MM.1S (cell line): ENCODE results near the gene P2RX3.

ENCODE experiments used
- DNase-seq: peaks from one replicate; pipeline ENCODE4 v3.0.0-alpha.2; 2015
- H2AFZ ChIP-seq: fragments of 300-600 bp; sonication (generic); 2 replicates; pipeline ENCODE4 v1.6.0; 2016; ENCODE audit warnings: antibody characterized with exemption, low read length
- H3F3A ChIP-seq: fragments of 300-600 bp; sonication (generic); 2 replicates; pipeline ENCODE4 v1.6.1; 2016; ENCODE audit warnings: mild to moderate bottlenecking, antibody characterized with exemption, low read length, moderate library complexity, mixed read lengths; ENCODE audit not compliant: insufficient read depth
- H3K27ac ChIP-seq: fragments of 300-600 bp; sonication (generic); 2 replicates; pipeline ENCODE4 v1.5.1; 2016; ENCODE audit warnings: mild to moderate bottlenecking, low read length
- H3K27me3 ChIP-seq: fragments of 300-600 bp; sonication (generic); replicated peaks from 2 replicates; pipeline ENCODE4 v1.6.0; 2016; ENCODE audit warnings: low read length; ENCODE audit not compliant: insufficient read depth
- H3K36me3 ChIP-seq: fragments of 300-600 bp; sonication (generic); replicated peaks from 2 replicates; pipeline ENCODE4 v1.6.1; 2016; ENCODE audit warnings: mild to moderate bottlenecking, low read length, mixed read lengths; ENCODE audit not compliant: insufficient read depth
- H3K4me1 ChIP-seq: fragments of 300-600 bp; sonication (generic); 2 replicates; pipeline ENCODE4 v1.6.1; 2016; ENCODE audit warnings: low read length, mixed read lengths
- H3K4me2 ChIP-seq: fragments of 300-600 bp; sonication (generic); 2 replicates; pipeline ENCODE4 v1.6.0; 2016; ENCODE audit warnings: low read depth, low read length
- H3K4me3 ChIP-seq: fragments of 300-600 bp; sonication (generic); 2 replicates; pipeline ENCODE4 v1.5.1; 2016; ENCODE audit warnings: low read length, mixed read lengths
- H3K79me2 ChIP-seq: fragments of 300-600 bp; sonication (generic); 2 replicates; pipeline ENCODE4 v1.6.1; 2016; ENCODE audit warnings: mixed run types, low read length, mixed read lengths
- H3K9ac ChIP-seq: fragments of 300-600 bp; sonication (generic); 2 replicates; pipeline ENCODE4 v1.6.1; 2016; ENCODE audit warnings: low read length, mixed read lengths
- H3K9me2 ChIP-seq: fragments of 300-600 bp; sonication (generic); replicated peaks from 2 replicates; pipeline ENCODE4 v1.6.1; 2016; ENCODE audit warnings: mild to moderate bottlenecking, low read length, mixed read lengths; ENCODE audit not compliant: insufficient read depth
- H3K9me3 ChIP-seq: fragments of 300-600 bp; sonication (generic); replicated peaks from 2 replicates; pipeline ENCODE4 v1.6.1; 2016; ENCODE audit warnings: mild to moderate bottlenecking, low read length, mixed read lengths; ENCODE audit not compliant: insufficient read depth
- H4K20me1 ChIP-seq: fragments of 300-600 bp; sonication (generic); 2 replicates; pipeline ENCODE4 v1.6.1; 2016; ENCODE audit warnings: mild to moderate bottlenecking, low read length, moderate library complexity, mixed read lengths; ENCODE audit not compliant: insufficient read depth
- EZH2 ChIP-seq: fragments of 300-600 bp; sonication (generic); optimal IDR thresholded peaks from 2 replicates; pipeline ENCODE3; 2017; ENCODE audit warnings: low read depth, mild to moderate bottlenecking, antibody characterized with exemption, low read length, mixed read lengths
- EZH2phosphoT487 ChIP-seq: fragments of 300-600 bp; sonication (generic); IDR thresholded peaks from 2 replicates; pipeline ENCODE4 v1.6.1; 2018; ENCODE audit warnings: antibody characterized with exemption, low read length
- TF ChIP-seq, protein P1 (sequence below): fragments of 300-600 bp; sonication (generic); IDR thresholded peaks from 2 replicates; pipeline ENCODE4 v1.5.1; 2016; ENCODE audit warnings: antibody characterized with exemption, low read length, mixed read lengths

P2RX3 gene

DNA sequence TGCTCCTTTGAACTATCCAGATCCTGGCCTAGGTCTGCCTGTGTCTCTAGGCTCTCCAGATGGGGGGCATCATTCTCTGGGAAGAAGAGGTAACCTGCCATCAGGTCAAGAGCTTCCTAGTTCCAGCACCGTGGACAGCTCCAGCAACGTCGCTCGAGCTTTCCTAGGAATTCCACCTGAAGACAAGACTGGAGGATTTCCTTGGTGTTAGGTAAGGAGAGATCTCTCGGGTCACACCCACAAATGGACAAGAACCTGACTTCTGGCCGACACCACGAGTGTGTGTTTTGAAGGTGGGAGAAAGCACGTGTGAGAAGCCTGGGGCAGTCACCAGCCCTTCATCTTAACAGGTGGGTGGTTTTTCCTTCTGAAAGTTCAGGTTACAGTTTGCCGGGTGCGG lies 41.6 kb downstream of the P2RX3 start:
- no peaks in the 10 kb centered on the region for H3K4me1 ChIP-seq
- no peaks in the 10 kb centered on the region for H3F3A ChIP-seq
- no peak overlapping the region for H3K4me3 ChIP-seq
- no peaks in the 10 kb centered on the region for H3K36me3 ChIP-seq
- no peaks in the 10 kb centered on the region for H3K9me3 ChIP-seq
- no peaks in the 10 kb centered on the region for H3K9me2 ChIP-seq
- TF ChIP-seq EZH2 (no peak), EZH2phosphoT487 (no peak)
- no peaks in the 10 kb centered on the region for H3K79me2 ChIP-seq
- no peaks in the 10 kb centered on the region for H4K20me1 ChIP-seq
- H3K9ac ChIP-seq: no peak overlapping the region
- DNase-seq: peak; percentile 11
- no peak overlapping the region for H2AFZ ChIP-seq
- peaks cover 11% of the 10 kb centered on the region; the same call in 1 of the 2 replicates for H3K27me3 ChIP-seq
- no peak overlapping the region for H3K4me2 ChIP-seq
- H3K27ac ChIP-seq: no peak overlapping the region

DNA sequence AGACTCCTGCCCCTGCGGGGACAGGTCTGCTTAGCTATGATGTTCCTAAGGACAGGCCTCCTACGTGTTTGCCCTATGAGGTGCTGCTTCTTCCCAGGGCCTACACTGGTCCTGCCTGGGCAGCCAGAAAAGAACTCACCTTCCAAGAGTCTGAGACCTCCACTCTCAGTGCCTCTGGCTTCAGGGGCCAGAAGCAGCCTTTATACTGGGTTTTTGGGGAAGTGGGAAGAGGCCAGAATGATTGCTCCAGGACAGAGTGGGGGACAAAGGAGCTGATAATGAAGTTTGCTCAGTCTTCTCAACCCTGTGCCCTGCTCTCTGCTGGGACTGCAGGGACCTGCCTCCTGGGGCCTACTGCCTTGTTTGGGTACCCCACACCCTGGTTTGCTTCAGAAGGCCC lies 42.8 kb downstream of the P2RX3 start, which contains the start of gene PRG3:
Gene PRG3 (minus strand): TSS at position 176 of the 400 bp plus-strand sequence. CDS start 442 bp downstream, outside the sequence.
- no peak within 1 kb of the TSS for H3K4me2 ChIP-seq
- no peaks in the 10 kb centered on the region for H3K36me3 ChIP-seq
- no peak within 1 kb of the TSS for H3K27ac ChIP-seq
- no peak within 1 kb of the TSS for H3K4me3 ChIP-seq
- no peak within 1 kb of the TSS for H2AFZ ChIP-seq
- no peak within 1 kb of the TSS for H3K9ac ChIP-seq
- no peaks in the 10 kb centered on the region for H3K79me2 ChIP-seq
- H3F3A ChIP-seq: no peaks in the 10 kb centered on the region
- no peaks in the 10 kb centered on the region for H3K4me1 ChIP-seq
- TF ChIP-seq EZH2phosphoT487 (no peak), EZH2 (no peak)
- TF ChIP-seq, protein P1, sequence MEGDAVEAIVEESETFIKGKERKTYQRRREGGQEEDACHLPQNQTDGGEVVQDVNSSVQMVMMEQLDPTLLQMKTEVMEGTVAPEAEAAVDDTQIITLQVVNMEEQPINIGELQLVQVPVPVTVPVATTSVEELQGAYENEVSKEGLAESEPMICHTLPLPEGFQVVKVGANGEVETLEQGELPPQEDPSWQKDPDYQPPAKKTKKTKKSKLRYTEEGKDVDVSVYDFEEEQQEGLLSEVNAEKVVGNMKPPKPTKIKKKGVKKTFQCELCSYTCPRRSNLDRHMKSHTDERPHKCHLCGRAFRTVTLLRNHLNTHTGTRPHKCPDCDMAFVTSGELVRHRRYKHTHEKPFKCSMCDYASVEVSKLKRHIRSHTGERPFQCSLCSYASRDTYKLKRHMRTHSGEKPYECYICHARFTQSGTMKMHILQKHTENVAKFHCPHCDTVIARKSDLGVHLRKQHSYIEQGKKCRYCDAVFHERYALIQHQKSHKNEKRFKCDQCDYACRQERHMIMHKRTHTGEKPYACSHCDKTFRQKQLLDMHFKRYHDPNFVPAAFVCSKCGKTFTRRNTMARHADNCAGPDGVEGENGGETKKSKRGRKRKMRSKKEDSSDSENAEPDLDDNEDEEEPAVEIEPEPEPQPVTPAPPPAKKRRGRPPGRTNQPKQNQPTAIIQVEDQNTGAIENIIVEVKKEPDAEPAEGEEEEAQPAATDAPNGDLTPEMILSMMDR: no peak
- peaks cover 11% of the 10 kb centered on the region; the same call in 1 of the 2 replicates for H3K27me3 ChIP-seq
- no peaks in the 10 kb centered on the region for H4K20me1 ChIP-seq
- DNase-seq: no peak
- H3K9me3 ChIP-seq: no peaks in the 10 kb centered on the region
- no peaks in the 10 kb centered on the region for H3K9me2 ChIP-seq

DNA sequence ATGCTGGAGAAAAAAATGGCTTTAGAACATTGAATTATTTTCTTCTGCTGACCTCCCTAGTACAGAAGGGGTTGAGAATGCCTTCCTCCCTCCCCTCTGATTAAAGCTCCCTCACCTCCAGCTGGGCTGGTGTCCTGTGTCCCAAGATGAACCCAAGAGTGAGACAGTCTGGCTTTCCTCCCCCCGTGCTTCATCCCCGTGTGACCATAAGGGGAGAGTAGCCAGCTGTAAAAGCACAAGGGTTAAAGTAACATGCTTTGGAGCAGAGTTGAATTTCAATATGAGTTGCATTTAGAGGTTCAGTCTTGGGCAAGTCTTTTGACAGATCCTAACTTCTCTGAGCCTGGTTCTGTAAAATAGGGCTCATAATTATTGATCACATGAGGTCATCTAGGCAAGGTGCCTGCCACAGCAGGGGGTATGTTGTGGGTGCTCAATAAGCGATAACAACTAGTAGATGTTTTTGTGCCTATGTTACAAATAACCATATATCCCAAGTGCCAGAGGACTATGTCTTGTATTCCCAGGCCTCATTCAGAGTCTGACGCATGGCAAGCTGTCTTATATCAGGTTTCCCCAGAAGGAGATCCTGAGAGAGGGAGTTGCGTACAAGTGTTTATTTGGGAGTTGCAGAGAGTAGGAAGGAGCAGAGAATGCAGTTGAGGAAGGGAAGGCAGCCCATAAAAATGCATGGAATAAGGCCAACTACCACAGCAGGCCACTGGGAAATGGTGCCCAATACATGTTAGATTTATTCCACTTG lies 48.2 kb downstream of the P2RX3 start:
- Histone ChIP-seq H4K20me1 (no peaks in the 10 kb centered on the region), H3K9me2 (no peaks in the 10 kb centered on the region), H3K79me2 (no peaks in the 10 kb centered on the region), H3K4me2 (no peak overlapping the region), H3K9me3 (no peaks in the 10 kb centered on the region), H3K27ac (no peak overlapping the region), H3F3A (no peaks in the 10 kb centered on the region), H3K27me3 (no peaks in the 10 kb centered on the region), H3K4me3 (no peak overlapping the region), H3K4me1 (no peaks in the 10 kb centered on the region), H3K36me3 (no peaks in the 10 kb centered on the region), H3K9ac (no peak overlapping the region), H2AFZ (no peak overlapping the region)
- no peak for DNase-seq
- TF ChIP-seq EZH2phosphoT487 (no peak), EZH2 (no peak)
- TF ChIP-seq, protein P1: no peak
